HG03097 (cell line): Measurements from ENCODE around the gene PSMD12.
A peak's percentile ranks its signal among the peaks of the same experiment; 100 is the strongest.
"Not testable (repeated sequence)": the region's sequence is repeated elsewhere in the genome, so short reads cannot be mapped to it uniquely, and the experiment has no call there.

ENCODE experiments used
- ATAC-seq: cut with Tn5 transposase; IDR thresholded peaks from one replicate; pipeline ENCODE4 v1.9.1; 2021; ENCODE audit not compliant: unreplicated experiment, low FRiP score

PSMD12 gene

DNA sequence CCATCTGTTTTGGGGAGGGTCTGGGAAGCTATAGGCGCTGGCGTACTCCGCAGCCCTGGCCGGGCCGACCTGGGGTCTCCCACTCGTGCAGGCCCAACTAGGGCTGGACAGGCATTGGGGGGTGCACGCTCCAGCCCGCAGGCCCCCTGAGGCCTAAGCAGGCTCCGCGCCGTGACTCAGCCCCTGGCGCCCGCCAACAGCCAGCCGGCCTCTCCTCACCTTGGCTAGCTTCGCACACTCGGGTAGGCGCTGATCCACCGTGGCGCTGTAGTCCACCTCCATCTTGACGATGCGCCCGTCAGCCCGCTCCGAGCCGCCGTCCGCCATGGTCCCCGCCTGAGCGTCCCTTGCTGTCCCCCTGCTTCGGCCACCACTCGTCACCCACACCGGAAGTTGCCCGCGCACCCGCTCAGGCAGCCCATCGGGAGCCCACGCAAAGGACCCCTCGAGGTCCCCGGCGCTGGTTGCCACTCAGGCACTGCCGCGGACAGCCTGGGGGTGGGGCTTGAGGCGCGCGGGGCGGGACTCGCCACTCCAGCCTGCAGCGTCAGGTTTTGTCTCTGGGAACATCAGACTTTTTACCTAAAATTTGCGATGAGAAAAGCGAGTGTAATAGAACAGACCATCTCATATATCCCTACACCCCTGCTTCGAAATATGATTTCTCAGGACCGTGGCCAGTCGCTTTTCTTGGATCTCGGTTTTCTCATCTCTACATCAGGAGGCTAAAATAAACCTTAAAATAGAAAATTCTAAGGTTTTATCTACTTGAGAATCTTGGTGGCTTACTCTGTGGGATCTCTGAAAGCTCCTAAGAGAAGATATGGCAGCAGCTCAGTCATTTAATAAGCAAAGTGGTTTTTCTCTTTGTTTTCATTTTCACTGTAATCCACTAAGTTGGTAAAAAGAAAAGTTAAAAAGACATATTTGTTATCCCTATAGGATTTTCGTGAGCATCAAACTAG is at the start of gene PSMD12:
Gene PSMD12 (minus strand): TSS at position 385 of the 965 bp plus-strand sequence. CDS start 58 bp downstream, at position 327.
- ATAC-seq = peak; percentile 87

DNA sequence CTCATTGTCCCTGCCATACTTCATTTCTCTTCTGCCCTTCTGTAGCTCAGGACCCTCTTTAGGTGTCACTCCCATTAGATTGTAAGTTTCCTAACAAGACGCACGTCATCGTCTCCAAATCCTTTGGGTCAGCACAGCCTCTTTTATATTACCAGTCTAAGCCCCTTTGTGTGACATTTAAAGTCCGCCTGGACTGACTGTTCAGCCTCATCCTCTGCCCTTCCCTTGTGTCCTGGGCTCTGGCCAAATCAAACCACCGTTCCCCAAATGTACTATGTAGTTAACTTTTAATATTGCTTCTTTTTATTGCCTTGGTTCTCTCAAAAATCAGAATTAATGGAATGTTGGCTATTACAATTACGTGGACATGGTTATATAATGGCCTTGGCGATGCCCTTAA is 48.9 kb upstream of the PSMD12 start:
- no peak for ATAC-seq

DNA sequence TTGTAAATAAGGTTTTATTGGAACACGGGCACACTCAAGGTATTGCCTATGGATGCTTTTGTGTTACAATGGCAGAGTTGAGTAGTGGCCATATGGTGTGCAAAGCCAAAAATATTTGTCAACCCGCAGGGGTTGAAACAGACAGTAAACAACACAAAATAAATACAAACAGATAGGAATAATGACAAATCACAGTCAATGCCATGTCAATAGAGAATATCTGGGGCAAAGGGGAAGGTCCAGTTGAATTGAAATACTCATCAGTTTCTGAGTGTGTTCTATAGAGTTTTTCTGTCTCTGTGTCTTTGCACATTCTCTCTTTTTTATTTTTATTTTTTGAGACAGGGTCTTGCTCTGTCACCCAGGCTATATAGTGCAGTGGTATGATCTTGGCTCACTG is 48.2 kb upstream of the PSMD12 start:
- ATAC-seq = no peak

DNA sequence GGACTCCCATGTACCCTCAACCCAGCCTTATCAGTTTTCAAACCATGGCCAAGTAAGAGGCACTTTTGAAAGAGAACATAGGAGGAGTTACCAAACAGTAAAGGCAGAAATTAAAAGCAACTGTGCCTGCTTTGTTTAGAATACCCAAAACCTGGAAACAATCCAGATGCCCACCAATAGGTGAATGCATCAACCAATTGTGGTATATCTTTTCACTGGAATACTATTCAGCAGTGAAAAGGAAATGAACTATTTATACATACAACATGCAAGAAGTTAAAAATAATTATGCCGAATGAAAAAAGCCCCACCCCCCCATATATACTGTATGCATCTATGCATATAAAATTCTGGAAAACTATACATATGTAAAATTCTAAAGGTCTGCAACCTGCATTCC is 47.8 kb upstream of the PSMD12 start:
- ATAC-seq = no peak

DNA sequence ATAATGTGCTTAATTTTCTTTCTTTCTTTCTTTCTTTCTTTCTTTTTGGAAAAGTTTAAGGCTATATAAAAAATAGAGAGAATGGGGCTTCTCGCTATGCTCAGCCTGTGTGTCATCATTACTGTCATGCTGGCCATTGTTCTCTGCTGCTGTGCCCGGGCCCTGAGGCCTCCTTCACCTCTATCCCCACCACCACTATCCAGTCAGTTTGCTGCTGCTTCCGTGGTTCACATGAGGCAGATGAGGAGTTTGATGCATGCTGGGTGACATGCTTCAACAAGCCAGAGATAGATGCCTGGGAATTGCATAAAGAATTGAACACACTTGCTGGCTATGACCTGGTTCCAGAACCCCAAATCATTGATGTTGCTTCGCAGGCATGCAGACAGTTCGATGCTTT is 47.0 kb upstream of the PSMD12 start:
- no peak for ATAC-seq

DNA sequence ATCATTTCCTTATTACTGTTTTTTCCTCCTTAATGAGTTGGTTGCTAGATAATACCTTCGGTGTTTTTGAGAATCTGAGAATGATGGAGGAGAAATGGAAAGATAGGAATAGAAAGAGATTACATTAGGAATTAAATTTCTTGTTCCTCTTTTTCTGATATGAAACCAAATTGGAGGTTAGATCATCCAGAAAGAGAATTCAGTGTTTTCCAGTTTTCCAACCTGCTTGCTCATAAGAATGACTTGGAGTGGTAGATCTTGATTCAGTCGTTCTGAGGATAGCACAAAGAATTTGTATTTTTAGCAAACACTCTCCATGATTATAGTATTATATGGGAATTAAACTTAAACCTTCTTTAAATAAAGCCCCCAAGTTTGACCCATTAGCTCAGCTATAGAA is 46.6 kb upstream of the PSMD12 start:
- no peak for ATAC-seq

DNA sequence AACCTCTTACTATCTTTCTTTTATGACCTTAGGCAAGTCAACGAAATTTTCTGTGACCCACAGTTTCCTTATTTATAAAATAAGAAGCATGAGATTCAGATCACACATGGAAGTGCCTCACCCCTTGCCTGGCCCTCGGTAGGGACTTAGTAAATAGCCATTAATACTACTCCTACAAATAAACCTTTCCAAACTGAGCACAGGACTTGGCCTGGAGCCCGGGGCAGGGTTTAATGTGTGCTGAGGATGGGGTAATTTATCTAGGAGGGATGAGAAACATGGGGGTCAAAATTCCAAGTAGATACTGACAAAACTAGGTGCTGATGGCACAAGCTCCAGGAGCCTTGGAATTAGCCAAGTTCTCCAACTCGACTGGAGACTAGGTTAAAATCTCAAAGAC is 45.7 kb upstream of the PSMD12 start:
- no peak for ATAC-seq

DNA sequence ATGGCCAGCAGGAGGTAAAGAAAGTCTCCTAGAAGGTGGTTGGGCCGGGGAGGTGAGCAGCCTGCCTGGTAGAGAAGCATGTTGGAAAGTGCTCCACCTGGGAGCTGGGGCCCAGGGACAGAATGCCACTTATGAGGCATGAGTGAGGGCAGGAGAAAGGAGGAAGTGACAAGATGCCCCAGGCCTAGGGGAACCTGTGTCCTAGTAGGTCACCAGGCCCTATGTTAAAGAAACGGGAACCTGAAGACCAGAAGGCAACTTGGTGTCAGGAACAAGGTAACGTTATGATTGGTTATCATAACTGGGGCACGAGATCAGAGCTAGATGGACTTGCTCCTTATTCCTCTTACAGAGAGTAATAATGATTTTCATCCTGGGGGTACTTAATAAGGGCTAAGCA is 45.0 kb upstream of the PSMD12 start:
- ATAC-seq = no peak

DNA sequence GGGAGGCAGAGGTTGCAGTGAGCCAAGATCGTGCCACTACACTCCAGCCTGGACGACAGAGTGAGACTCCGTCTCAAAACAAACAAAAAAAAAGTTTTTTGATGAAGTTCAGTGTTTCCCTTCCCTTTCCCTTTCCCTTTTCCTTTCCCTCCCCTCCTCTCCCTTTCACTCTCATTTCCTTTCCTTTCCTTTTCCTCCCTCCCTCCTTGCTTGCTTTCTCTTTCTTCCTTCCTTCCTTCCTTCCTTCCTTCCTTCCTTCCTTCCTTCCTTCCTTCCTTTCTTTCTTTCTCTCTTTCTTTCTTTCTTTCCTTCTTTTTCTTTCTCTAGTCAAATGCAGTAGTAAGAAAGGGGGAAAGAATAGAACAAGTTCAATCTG is 42.1 kb upstream of the PSMD12 start:
- not testable (repeated sequence) for ATAC-seq

DNA sequence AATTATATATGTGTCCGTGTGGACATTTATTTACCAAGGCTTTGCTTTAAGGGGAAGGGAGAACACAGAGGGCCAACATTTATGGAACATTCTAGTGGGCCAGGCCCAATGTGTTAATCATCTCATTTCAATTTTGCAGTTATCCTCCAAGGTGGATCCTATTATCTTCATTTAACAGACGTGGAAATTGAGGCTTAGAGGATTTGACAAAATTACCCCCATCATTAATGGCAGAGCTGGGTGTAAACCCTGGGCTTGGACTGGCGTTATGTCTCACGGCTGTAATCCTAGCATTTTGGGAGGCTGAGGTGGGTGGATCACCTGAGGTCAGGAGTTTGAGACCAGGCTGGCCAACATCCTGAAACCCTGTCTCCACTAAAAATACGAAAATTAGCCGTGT is 37.1 kb upstream of the PSMD12 start:
- ATAC-seq = no peak

DNA sequence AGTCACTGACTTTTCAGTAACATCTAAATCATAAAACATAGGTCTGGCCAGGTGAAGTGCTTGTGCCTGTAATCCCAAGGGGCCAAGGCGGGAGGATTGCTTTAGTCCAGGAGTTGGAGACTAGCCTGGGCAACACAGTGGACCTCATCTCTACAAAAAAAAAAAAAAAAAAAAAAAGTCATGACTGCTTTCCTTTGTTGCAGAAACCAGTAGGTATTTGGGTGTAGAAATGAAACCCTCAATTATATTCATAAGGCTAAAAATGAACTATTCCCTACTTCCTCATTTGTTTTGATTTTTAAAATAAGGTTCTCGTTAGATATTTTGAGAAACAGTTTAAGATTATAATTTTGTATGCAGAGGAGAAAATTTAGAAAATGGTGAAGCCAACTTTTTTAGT is 36.7 kb upstream of the PSMD12 start:
- ATAC-seq = no peak

DNA sequence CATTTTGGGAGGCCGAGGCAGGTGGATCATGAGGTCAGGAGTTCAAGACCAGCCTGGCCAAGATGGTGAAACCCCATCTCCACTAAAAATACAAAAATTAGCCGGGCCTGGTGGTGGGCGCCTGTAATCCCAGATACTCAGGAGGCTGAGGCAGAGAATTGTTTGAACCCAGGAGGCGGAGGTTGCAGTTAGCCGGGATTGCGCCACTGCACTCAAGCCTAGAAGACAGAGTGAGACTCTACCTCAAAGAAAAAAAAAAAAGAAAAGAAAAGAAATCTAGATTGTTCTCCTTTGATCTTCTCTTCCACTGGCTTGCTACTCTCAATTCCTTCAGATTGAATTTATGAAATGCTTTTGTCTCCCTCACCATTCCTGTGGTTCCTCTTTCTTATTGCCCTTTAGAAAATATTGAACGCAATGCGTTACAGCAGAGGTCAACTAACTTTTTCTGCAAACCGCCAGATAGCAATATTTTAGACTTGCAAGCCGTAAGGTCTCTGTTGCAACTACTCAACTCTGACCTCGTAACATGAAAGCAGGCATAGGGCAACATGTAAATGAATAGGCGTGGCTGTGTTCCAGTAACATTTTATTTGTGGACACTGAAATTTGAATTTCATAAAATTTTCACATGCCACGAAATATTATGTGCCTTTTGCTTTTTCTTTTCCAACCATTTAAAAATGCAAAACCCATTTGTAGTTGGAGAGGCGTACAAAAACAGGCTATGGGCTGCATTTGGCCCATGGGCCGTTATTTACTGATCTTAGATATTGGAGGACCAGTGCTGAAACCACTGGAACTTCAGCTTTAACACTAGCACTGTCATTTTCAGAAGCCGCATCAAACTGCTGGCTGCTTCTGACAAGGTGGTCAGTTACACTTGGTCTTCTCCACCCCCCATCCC is 35.5 kb upstream of the PSMD12 start:
- no peak for ATAC-seq

DNA sequence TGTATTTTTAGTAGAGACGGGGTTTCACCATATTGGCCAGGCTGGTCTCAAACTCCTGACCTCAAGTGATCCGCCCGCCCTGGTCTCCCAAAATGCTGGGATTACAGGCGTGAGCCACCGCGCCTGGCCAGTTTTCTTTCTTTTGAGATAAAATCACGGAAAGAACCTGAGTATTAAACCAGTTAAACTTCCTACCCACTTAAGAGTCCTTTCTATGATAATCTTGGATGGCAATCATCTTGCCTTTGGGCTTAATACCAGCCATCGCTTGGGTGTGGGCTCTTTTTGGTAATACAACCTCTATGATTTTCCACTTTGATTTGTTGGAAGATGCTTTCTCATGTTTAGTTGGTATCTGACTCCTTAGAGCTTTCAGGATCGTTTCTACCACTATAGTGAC is 34.7 kb upstream of the PSMD12 start:
- no peak for ATAC-seq

DNA sequence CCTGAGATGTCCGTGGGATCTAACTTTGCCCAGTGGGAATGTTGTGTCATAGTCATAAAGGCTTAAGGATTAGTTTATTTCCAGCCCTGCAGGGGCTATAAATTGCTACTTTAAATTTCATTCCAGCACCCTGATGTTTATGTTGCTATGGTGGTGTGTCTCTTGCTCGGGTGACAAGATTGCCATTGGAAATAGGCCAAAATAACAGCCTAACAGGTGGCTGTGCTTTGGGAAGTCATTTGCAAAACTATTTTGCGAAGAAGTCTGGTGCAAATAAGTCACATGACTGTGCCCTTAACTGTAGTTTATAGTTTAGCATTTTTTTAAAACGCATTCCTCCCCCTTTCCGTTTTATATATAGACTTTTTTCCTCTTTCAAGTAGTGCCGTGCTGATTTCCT is 33.8 kb upstream of the PSMD12 start:
- no peak for ATAC-seq

DNA sequence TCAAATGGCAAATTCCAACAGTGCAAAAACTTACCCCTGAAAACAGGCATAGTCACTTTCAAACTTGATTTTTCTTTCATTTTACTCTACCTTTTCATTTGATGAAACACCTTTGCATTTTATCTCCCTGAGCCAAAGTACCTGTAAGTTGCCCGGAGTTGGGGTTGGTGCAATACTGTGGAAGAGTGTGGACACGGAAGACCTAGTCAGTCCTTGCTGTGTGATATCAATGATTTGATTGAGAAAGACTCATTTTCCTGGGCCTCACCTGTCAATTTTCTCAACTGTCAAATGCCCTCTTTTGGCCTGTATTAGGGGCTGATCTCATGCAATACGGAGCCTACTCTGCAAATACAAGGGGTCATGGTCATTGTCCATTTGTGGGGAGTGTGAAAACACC is 33.3 kb upstream of the PSMD12 start:
- no peak for ATAC-seq

DNA sequence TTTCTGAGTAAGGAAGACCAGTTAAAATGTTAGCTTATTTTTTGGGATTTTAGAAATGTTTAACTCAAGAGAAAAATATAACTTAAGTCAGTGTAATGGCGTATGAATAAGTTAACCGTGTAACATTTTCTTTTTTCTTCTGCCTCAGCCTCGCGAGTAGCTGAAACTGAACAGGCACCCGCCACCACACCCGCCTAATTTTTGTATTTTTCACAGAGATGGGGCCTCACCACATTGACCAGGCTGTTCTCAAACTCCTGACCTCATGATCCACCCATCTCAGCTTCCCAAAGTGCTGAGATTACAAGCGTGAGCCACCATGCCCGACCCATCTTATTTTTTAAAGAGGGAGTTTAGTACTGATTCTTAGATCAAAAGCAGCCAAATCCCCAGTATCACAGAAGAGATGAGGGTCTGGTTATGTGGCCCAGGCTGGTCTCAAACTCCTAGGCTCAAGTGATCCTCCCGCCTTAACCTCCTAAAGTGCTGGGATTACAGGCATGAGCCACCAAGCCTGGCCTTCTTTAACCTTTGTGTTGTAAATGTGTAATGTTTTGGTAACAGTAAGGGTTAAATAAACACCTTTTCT is 27.5 kb upstream of the PSMD12 start:
- no peak for ATAC-seq

DNA sequence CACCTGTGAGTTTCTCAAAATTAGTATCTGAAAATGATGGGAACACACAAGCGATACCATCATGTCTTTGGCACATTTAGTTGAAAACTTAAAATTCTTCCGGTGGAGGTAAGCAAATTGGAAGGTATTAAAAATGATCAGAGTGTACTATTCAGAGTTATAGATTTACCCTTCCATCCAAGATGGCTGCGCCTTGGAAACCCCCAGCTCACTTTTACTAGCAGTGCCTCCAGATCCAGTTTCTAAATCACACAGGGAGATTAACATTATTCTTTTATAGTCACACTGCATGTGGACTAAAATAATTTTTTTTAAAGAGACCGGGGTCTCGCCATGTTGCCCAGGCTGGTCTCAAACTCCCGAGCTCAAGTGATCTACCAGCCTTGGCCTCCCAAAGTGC is 25.7 kb upstream of the PSMD12 start:
- ATAC-seq = no peak

DNA sequence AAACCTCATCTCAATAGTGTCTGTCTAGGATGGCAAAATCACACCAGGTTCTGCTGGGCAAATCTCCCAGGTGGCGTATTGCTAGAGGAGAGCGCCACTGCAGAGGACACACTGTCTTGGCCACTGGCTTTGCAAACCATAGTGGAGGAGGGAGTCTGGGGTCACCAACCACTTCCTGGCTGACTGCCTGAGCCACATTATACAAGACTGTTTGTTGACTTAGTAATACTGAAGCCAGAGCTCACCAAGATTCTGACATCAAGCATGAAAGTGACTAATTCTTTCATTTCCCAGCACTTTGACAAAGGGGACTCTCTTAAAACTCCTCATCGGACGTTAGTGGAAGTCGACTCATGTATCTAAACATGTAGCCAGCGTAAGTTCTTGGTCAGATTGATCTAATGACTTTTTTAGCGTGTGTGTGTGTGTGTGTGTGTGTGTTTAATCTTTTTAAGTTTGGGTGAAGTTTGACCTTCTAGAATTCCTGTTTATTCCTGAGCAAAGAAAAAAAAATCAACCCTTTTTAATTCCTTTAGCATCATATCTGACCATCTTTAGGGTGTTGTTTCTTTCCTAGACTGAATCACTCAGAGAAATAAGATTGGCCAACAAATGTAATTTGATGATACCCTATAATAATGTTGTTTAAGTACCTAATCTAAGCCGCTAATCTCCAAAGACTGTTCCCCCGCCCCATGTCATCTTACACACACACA is 24.4 kb upstream of the PSMD12 start:
- ATAC-seq = peak; percentile 95

DNA sequence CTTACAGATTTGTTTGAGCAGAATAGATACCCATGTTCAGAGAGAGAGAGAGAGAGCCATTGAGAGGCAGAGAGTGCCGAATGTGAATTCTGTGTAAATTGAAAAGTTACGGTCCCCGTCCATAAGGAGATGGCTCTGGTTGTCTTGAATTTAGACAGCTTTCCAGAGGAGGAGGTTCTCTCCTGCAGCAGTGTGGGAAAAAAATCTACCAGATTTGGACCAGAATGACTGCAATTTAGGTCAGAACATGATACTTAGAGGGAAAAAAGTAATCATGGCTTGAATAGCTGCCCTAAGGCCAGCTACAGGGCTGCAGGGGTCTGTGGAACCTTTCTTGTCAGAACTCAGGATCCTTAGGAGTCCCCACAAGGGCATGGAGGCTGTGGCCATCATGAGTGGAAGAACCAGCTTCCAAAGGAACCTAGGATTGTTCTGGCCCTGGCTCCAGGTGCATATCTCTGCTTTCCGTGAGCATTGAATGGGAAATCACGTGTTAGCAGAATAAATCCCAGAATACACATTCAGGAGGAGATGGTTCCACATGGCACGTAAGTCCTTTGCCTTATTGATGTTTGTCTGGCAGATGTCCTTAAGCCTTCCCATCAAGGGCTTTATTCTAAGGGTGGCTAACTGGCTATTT is 23.7 kb upstream of the PSMD12 start:
- ATAC-seq = no peak

DNA sequence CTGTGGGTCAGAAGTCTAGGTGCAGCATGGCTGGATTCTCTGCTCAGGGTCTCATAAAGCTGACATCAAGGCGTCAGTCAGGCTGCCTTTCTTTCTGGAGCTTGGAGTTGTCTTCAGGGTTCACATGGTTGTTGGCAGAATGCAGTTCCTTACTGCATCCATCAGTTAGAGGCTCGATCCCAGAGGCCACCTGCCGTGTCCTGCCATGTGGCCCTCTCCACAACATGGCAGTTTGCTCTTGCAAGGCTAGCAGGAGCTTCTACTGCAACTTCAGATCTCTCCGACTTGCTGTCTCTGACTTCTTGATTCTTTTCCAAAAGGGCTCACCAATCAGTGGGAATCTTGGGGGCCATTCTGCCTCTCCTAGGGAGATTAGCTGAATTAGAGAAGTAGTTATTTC is 22.6 kb upstream of the PSMD12 start:
- ATAC-seq = no peak
